Transverse colon (tissue), 4 donors: ENCODE measurements around the gene KASH5.

Experiments used
- CTCF ChIP-seq, 5 experiments: fragments of 200-600 bp in 3 of 5; fragments of 450-650 bp in 2 of 5; sonication (generic) in 3 of 5; IDR thresholded peaks; 1 replicate in 2 of 5; 2 replicates in 3 of 5; pipeline ENCODE4 v1.5.1; 2016 to 2017; ENCODE audit warnings: antibody characterized with exemption in 5 of 5, inconsistent platforms in 3 of 5, mild to moderate bottlenecking in 2 of 5, moderate library complexity in 1 of 5
- EP300 ChIP-seq: sonication (generic); formaldehyde crosslinking; IDR thresholded peaks from one replicate; pipeline ENCODE4 v1.6.1; 2017; ENCODE audit warnings: antibody characterized with exemption, low read depth
- POLR2A ChIP-seq: fragments of 450-650 bp; IDR thresholded peaks from one replicate; pipeline ENCODE4 v1.6.1; 2016; ENCODE audit warnings: antibody characterized with exemption, mild to moderate bottlenecking, moderate library complexity
- POLR2AphosphoS5 ChIP-seq, 3 donors: sonication (generic); formaldehyde crosslinking; IDR thresholded peaks; one replicate each; pipeline ENCODE4 v1.6.1; 2016; ENCODE audit warnings: antibody characterized with exemption in 3 of 3

- TF ChIP-seq EP300 (peak; percentile 48), CTCF (IDR thresholded peaks at IDR 0.05) (peak in 2 of 5 experiments; percentile 25 to 41), POLR2A (peak; percentile 72), POLR2AphosphoS5 (IDR thresholded peaks at IDR 0.05) (peak; percentile 74 to 96 (median 92))
Measured at GRCh38 chr19:49451430-49452181, 63.6 kb downstream of the KASH5 start, which contains the start of gene PIH1D1.
